KBM-7 (cell line): ENCODE measurements around the gene CHRND.

Experiments used
- DNase-seq: peaks from one replicate; pipeline ENCODE4 v3.0.0-alpha.2; 2015
- in situ Hi-C: fragments of 300-500 bp; cut with MboI; formaldehyde crosslinking; loops from 2 replicates; pipeline ENCODE4 v1.14.3; 2020; ENCODE audit warnings: low sequenced_read_pairs, low pct_unique_long_range_greater_than_20kb, mixed read lengths

The CHRND gene

GRCh38 chr2:232486558-232487384 lies 39.2 kb upstream of the CHRND start:
- in situ Hi-C loops, result no loop called here
- DNase-seq, result no peak

- no peak for DNase-seq
These were observed 38.4 kb upstream of the CHRND start, which contains the start of gene ECEL1 for GRCh38 chr2:232487385-232488096. Gene ECEL1, minus strand, starts transcription at chr2:232487834. Its CDS starts 1,181 bp downstream, at chr2:232486653.

GRCh38 chr2:232488097-232488711 lies 37.8 kb upstream of the CHRND start:
- DNase-seq, result no peak
- in situ Hi-C loops, result no loop called here

More at GRCh38 chr2:232487385-232488096, 38.4 kb upstream of the CHRND start, which contains the start of gene ECEL1:
- in situ Hi-C loops, result no loop called here

- in situ Hi-C loops, result no loop called here
- no peak for DNase-seq
These were observed 37.1 kb upstream of the CHRND start for GRCh38 chr2:232488721-232489300.

- DNase-seq, result no peak
- in situ Hi-C loops, result no loop called here
These were observed 36.3 kb upstream of the CHRND start for GRCh38 chr2:232489516-232490220.

- in situ Hi-C loops, result no loop called here
- no peak for DNase-seq
These were observed 35.5 kb upstream of the CHRND start for GRCh38 chr2:232490221-232491138.

GRCh38 chr2:232491139-232491780 lies 34.7 kb upstream of the CHRND start:
- in situ Hi-C loops, result no loop called here
- no peak for DNase-seq

- in situ Hi-C loops, result no loop called here
- no peak for DNase-seq
These were observed 33.6 kb upstream of the CHRND start for GRCh38 chr2:232492236-232492848.

- DNase-seq, result no peak
- in situ Hi-C loops, result no loop called here
These were observed 32.8 kb upstream of the CHRND start for GRCh38 chr2:232492963-232493700.

GRCh38 chr2:232493701-232494474 lies 32.1 kb upstream of the CHRND start:
- no peak for DNase-seq
- in situ Hi-C loops, result no loop called here

- no peak for DNase-seq
- in situ Hi-C loops, result no loop called here
These were observed 31.4 kb upstream of the CHRND start for GRCh38 chr2:232494542-232494941.

- no peak for DNase-seq
- in situ Hi-C loops, result no loop called here
These were observed 30.7 kb upstream of the CHRND start for GRCh38 chr2:232495292-232495691.

GRCh38 chr2:232496501-232497270 lies 29.3 kb upstream of the CHRND start:
- DNase-seq, result no peak

GRCh38 chr2:232497348-232497747 lies 28.6 kb upstream of the CHRND start:
- in situ Hi-C loops, result no loop called here
- no peak for DNase-seq

More at GRCh38 chr2:232496501-232497270, 29.3 kb upstream of the CHRND start:
- in situ Hi-C loops, result no loop called here

GRCh38 chr2:232498452-232498851 lies 27.5 kb upstream of the CHRND start:
- in situ Hi-C loops, result no loop called here
- no peak for DNase-seq
